GM23338 (cell line): ENCODE results near the gene TMPRSS2. TPM values are rescaled to one million over a fixed set of nuclear protein-coding genes. Genes with fewer than 3 reads are reported as not detected.
A peak's percentile ranks its signal among the peaks of the same experiment; 100 is the strongest.

Source experiments
- ATAC-seq: fragments of 200-7000 bp; cut with Tn5 transposase; 3 replicates; pipeline ENCODE4 v1.9.1; 2020
- DNase-seq: peaks from one replicate; pipeline ENCODE4 v3.0.0-alpha.2; 2015; ENCODE audit warnings: low spot score
- H2AFZ ChIP-seq: fragments of 200-600 bp; sonication (generic); 2 replicates; pipeline ENCODE4 v1.8.0; 2016; ENCODE audit warnings: antibody characterized with exemption, mild to moderate bottlenecking, moderate library complexity
- H3F3A ChIP-seq: fragments of 200-600 bp; sonication (generic); replicated peaks from 2 replicates; pipeline ENCODE4 v1.8.0; 2017; ENCODE audit warnings: antibody characterized with exemption, mixed run types, low read depth
- H3K27ac ChIP-seq: fragments of 200-600 bp; sonication (generic); 2 replicates; pipeline ENCODE4 v1.6.1; 2016; ENCODE audit warnings: low read depth
- H3K27me3 ChIP-seq: fragments of 200-600 bp; sonication (generic); 2 replicates; pipeline ENCODE4 v1.8.0; 2016; ENCODE audit warnings: mild to moderate bottlenecking, mixed run types, moderate library complexity; ENCODE audit not compliant: insufficient read depth
- H3K36me3 ChIP-seq: fragments of 200-600 bp; sonication (generic); 2 replicates; pipeline ENCODE4 v1.8.0; 2016; ENCODE audit warnings: mild to moderate bottlenecking; ENCODE audit not compliant: insufficient read depth
- H3K4me1 ChIP-seq: fragments of 200-600 bp; sonication (generic); 2 replicates; pipeline ENCODE4 v1.8.0; 2016; ENCODE audit warnings: mild to moderate bottlenecking, moderate library complexity; ENCODE audit not compliant: insufficient read depth
- H3K4me2 ChIP-seq: fragments of 200-600 bp; sonication (generic); 2 replicates; pipeline ENCODE4 v1.7.1; 2017; ENCODE audit warnings: mixed run types
- H3K4me3 ChIP-seq: fragments of 200-600 bp; sonication (generic); 2 replicates; pipeline ENCODE4 v1.6.1; 2016; ENCODE audit warnings: mixed run types
- H3K79me2 ChIP-seq: fragments of 200-600 bp; sonication (generic); replicated peaks from 2 replicates; pipeline ENCODE4 v1.8.0; 2017; ENCODE audit warnings: mild to moderate bottlenecking; ENCODE audit not compliant: insufficient read depth
- H3K9me2 ChIP-seq: fragments of 200-600 bp; sonication (generic); 2 replicates; pipeline ENCODE4 v1.8.0; 2017; ENCODE audit not compliant: insufficient read depth
- H4K20me1 ChIP-seq: fragments of 200-600 bp; sonication (generic); replicated peaks from 2 replicates; pipeline ENCODE4 v1.8.0; 2017; ENCODE audit warnings: mild to moderate bottlenecking; ENCODE audit not compliant: insufficient read depth
- H3K27ac Mint-ChIP-seq: 2 replicates; pipeline ENCODE4 v1.8.0; 2020; ENCODE audit warnings: inconsistent platforms, mild to moderate bottlenecking, moderate library complexity, mixed read lengths
- H3K27me3 Mint-ChIP-seq: 3 replicates; pipeline ENCODE4 v1.8.0; 2022; ENCODE audit warnings: low read depth, mild to moderate bottlenecking, moderate library complexity, mixed read lengths, inconsistent platforms; ENCODE audit not compliant: insufficient read depth, poor library complexity
- H3K36me3 Mint-ChIP-seq: 3 replicates; pipeline ENCODE4 v1.8.0; 2021; ENCODE audit warnings: low read depth, mild to moderate bottlenecking, inconsistent platforms, moderate library complexity, mixed read lengths
- H3K4me1 Mint-ChIP-seq: 3 replicates; pipeline ENCODE4 v1.8.0; 2020; ENCODE audit warnings: mild to moderate bottlenecking, inconsistent platforms, mixed read lengths
- H3K4me3 Mint-ChIP-seq: 3 replicates; pipeline ENCODE4 v1.8.0; 2021; ENCODE audit warnings: moderate library complexity, mild to moderate bottlenecking, inconsistent platforms, mixed read lengths
- H3K9me3 Mint-ChIP-seq: 3 replicates; pipeline ENCODE4 v1.8.0; 2020; ENCODE audit warnings: moderate library complexity, mild to moderate bottlenecking, inconsistent platforms, mixed read lengths
- CREB1 ChIP-seq: fragments of 250-450 bp; sonication (Bioruptor Pico); IDR thresholded peaks from 2 replicates; pipeline ENCODE4 v1.5.0; 2020; ENCODE audit warnings: low read depth, mild to moderate bottlenecking, moderate library complexity
- ETS1 ChIP-seq: IDR thresholded peaks from 2 replicates; pipeline ENCODE4 v1.6.1; 2016; ENCODE audit warnings: antibody characterized with exemption
- EZH2 ChIP-seq: fragments of 200-600 bp; sonication (generic); IDR thresholded peaks from one replicate; pipeline ENCODE4 v1.8.0; 2017; ENCODE audit warnings: antibody characterized with exemption, mild to moderate bottlenecking, low read depth; ENCODE audit not compliant: unreplicated experiment
- EZH2phosphoT487 ChIP-seq: fragments of 200-600 bp; sonication (generic); IDR thresholded peaks from one replicate; pipeline ENCODE4 v1.8.1; 2018; ENCODE audit warnings: antibody characterized with exemption; ENCODE audit not compliant: unreplicated experiment
- JUNB ChIP-seq: IDR thresholded peaks from one replicate; pipeline ENCODE4 v1.6.1; 2016; ENCODE audit warnings: antibody characterized with exemption; ENCODE audit not compliant: unreplicated experiment
- NANOG ChIP-seq: IDR thresholded peaks from 2 replicates; pipeline ENCODE4 v1.6.1; 2016; ENCODE audit warnings: antibody characterized with exemption, borderline replicate concordance
- REST ChIP-seq: IDR thresholded peaks from one replicate; pipeline ENCODE4 v1.6.1; 2018; ENCODE audit warnings: antibody characterized with exemption; ENCODE audit not compliant: unreplicated experiment
- ZNF114 ChIP-seq: fragments of 250-450 bp; sonication (Bioruptor Pico); IDR thresholded peaks from 2 replicates; pipeline ENCODE4 v1.5.0; 2020; ENCODE audit warnings: mild to moderate bottlenecking, moderate library complexity
- polyA plus RNA-seq: library from polyadenylated mRNA; unstranded; fragments of >200 nt; fragmentation: Nextera tagmentation; extraction: Ambion mirVana; gene quantifications from 2 replicates; pipeline ENCODE4 v1.2.1, GENCODE V29; 2016
- total RNA-seq: library from RNA; depleted of rRNA; stranded (reverse); fragments of >200 nt; shearing (Covaris generic); gene quantifications from 2 replicates; pipeline ENCODE4 v1.2.3, GENCODE V29; 2014
- TF ChIP-seq, protein P1 (sequence below), 2 experiments: fragments of 200-600 bp in 1 of 2; sonication (generic) in 1 of 2; conservative IDR thresholded peaks; 2 replicates each; pipeline versions ENCODE4 v1.5.1 to v1.6.1; 2016 to 2017; ENCODE audit warnings: antibody characterized with exemption in 2 of 2, low read depth in 2 of 2, mild to moderate bottlenecking in 2 of 2, moderate library complexity in 1 of 2

The TMPRSS2 gene
- total and polyA plus RNA-seq, 2 experiments from 2014 or later, result 2.3 to 4.9 TPM

GRCh38 chr21:41425954-41426675, 81.8 kb downstream of the TMPRSS2 start, which contains the start of gene MX1:
TSS of gene MX1 (plus strand) at chr21:41426239. CDS start at chr21:41432071, 5,832 bp downstream.
- Histone ChIP-seq H3K4me3 (peak within 1 kb of the TSS; percentile 73), H3K27me3 (peaks cover 42% of the 10 kb centered on the region), H4K20me1 (no peaks in the 10 kb centered on the region), H3K36me3 (no peaks in the 10 kb centered on the region), H3F3A (no peaks in the 10 kb centered on the region), H3K9me2 (peaks cover 9% of the 10 kb centered on the region; the same call in 1 of the 2 replicates), H2AFZ (peak within 1 kb of the TSS; percentile 98), H3K27ac (no peak within 1 kb of the TSS), H3K4me1 (peaks cover 6% of the 10 kb centered on the region), H3K79me2 (no peaks in the 10 kb centered on the region), H3K4me2 (peak within 1 kb of the TSS; percentile 91)
- H3K4me1 Mint-ChIP-seq, result peaks cover 9% of the 10 kb centered on the region; the same call in 2 of the 3 replicates
- no peak within 1 kb of the TSS for H3K27ac Mint-ChIP-seq
- H3K9me3 Mint-ChIP-seq, result no peaks in the 10 kb centered on the region; the same call in 2 of the 3 replicates
- H3K4me3 Mint-ChIP-seq, result peak within 1 kb of the TSS; percentile 80
- H3K27me3 Mint-ChIP-seq, result peaks cover 36% of the 10 kb centered on the region
- DNase-seq (peak; percentile 75), ATAC-seq (peak; percentile 90)
- H3K36me3 Mint-ChIP-seq, result no peaks in the 10 kb centered on the region
- TF ChIP-seq EZH2 (peak; percentile 31), ETS1 (no peak)

- Histone ChIP-seq H3K27me3 (peaks cover 42% of the 10 kb centered on the region), H3K4me3 (peak overlapping the region; percentile 73), H3K79me2 (no peaks in the 10 kb centered on the region), H3K36me3 (no peaks in the 10 kb centered on the region), H3K9me2 (peaks cover 9% of the 10 kb centered on the region; the same call in 1 of the 2 replicates), H3K4me1 (peaks cover 9% of the 10 kb centered on the region), H3F3A (no peaks in the 10 kb centered on the region), H2AFZ (peak overlapping the region; percentile 98), H4K20me1 (no peaks in the 10 kb centered on the region), H3K4me2 (peak overlapping the region; percentile 91), H3K27ac (no peak overlapping the region)
- Mint-ChIP-seq H3K9me3 (no peaks in the 10 kb centered on the region; the same call in 2 of the 3 replicates), H3K4me3 (peak overlapping the region; percentile 80), H3K27me3 (peaks cover 41% of the 10 kb centered on the region), H3K27ac (no peak overlapping the region), H3K4me1 (peaks cover 14% of the 10 kb centered on the region; the same call in 2 of the 3 replicates), H3K36me3 (no peaks in the 10 kb centered on the region)
- ATAC-seq (no peak), DNase-seq (no peak)
- TF ChIP-seq JUNB (no peak), EZH2 (no peak), REST (no peak), ZNF114 (CRISPR knock-in tag) (no peak), NANOG (no peak), EZH2phosphoT487 (no peak), CREB1 (CRISPR knock-in tag) (no peak)
- TF ChIP-seq, protein P1, sequence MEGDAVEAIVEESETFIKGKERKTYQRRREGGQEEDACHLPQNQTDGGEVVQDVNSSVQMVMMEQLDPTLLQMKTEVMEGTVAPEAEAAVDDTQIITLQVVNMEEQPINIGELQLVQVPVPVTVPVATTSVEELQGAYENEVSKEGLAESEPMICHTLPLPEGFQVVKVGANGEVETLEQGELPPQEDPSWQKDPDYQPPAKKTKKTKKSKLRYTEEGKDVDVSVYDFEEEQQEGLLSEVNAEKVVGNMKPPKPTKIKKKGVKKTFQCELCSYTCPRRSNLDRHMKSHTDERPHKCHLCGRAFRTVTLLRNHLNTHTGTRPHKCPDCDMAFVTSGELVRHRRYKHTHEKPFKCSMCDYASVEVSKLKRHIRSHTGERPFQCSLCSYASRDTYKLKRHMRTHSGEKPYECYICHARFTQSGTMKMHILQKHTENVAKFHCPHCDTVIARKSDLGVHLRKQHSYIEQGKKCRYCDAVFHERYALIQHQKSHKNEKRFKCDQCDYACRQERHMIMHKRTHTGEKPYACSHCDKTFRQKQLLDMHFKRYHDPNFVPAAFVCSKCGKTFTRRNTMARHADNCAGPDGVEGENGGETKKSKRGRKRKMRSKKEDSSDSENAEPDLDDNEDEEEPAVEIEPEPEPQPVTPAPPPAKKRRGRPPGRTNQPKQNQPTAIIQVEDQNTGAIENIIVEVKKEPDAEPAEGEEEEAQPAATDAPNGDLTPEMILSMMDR (conservative IDR thresholded peaks at IDR 0.05; ENCODE audit: low read depth in 2 of 2), result no peak
These were observed 82.4 kb downstream of the TMPRSS2 start for GRCh38 chr21:41425588-41425953.
